Esophagus muscularis mucosa (tissue), 4 donors: Measurements from ENCODE around the gene FAM124A. TPM values are rescaled to one million over a fixed set of nuclear protein-coding genes. Genes with fewer than 3 reads are reported as not detected.
A peak's percentile ranks its signal among the peaks of the same experiment; 100 is the strongest.

ENCODE experiments used
- DNase-seq: peaks from one replicate; pipeline ENCODE4 v3.0.0-alpha.2; 2017; ENCODE audit errors: extremely low spot score
- H3K27ac ChIP-seq, 4 donors: fragments of 200-600 bp; sonication (generic); replicated peaks in 1 of 4; 1 replicate in 3 of 4; 2 replicates in 1 of 4; pipeline ENCODE4 v1.5.1; 2016 to 2019; ENCODE audit warnings: mild to moderate bottlenecking in 1 of 4
- H3K27me3 ChIP-seq, 4 donors: fragments of 200-600 bp; sonication (generic); one replicate each; pipeline versions ENCODE4 v1.5.1 to v1.6.0; 2016 to 2019
- H3K36me3 ChIP-seq, 4 donors: fragments of 200-600 bp; sonication (generic); one replicate each; pipeline ENCODE4 v1.5.1; 2016 to 2019
- H3K4me1 ChIP-seq, 4 donors: fragments of 200-600 bp; sonication (generic); one replicate each; pipeline ENCODE4 v1.5.1; 2016 to 2019
- H3K4me3 ChIP-seq, 4 donors: fragments of 200-600 bp; sonication (generic); 1 replicate in 2 of 4; 2 replicates in 2 of 4; pipeline ENCODE4 v1.5.1; 2016 to 2019; ENCODE audit warnings: mild to moderate bottlenecking in 4 of 4, moderate library complexity in 1 of 4
- H3K9me3 ChIP-seq, 4 donors: fragments of 200-600 bp; sonication (generic); 1 replicate in 3 of 4; 2 replicates in 1 of 4; pipeline ENCODE4 v1.5.1; 2016 to 2019
- EP300 ChIP-seq: sonication (generic); formaldehyde crosslinking; IDR thresholded peaks from one replicate; pipeline ENCODE4 v1.6.1; 2017; ENCODE audit warnings: antibody characterized with exemption
- POLR2A ChIP-seq: fragments of 450-650 bp; IDR thresholded peaks from one replicate; pipeline ENCODE4 v1.6.1; 2017; ENCODE audit warnings: antibody characterized with exemption, moderate library complexity, mild to moderate bottlenecking, low read depth
- POLR2AphosphoS5 ChIP-seq, 2 donors: sonication (generic); formaldehyde crosslinking; IDR thresholded peaks; one replicate each; pipeline ENCODE4 v1.6.1; 2017; ENCODE audit warnings: antibody characterized with exemption in 2 of 2
- WGBS: methylation state at CpG from one replicate; pipeline ENCODE4 v1.1.5; 2018; 5-methylcytosine and 5-hydroxymethylcytosine counted together
- intact Hi-C: fragments of 100-400 bp; cut with DNase I; formaldehyde crosslinking; loops from one replicate; pipeline ENCODE4 v1.15.1; 2023
- total RNA-seq, 4 donors: library from RNA; depleted of rRNA; stranded (reverse); fragments of >200 nt; gene quantifications; one replicate each; pipeline versions ENCODE4 v1.1.0 to v1.2.1, GENCODE V29; 2016
- TF ChIP-seq, protein P1 (sequence below), 3 experiments: fragments of 200-600 bp in 2 of 3; fragments of 450-650 bp in 1 of 3; sonication (generic) in 2 of 3; IDR thresholded peaks; one replicate each; pipeline ENCODE4 v1.5.1; 2017 to 2019; ENCODE audit warnings: antibody characterized with exemption in 3 of 3, mild to moderate bottlenecking in 2 of 3, moderate library complexity in 1 of 3

The FAM124A gene
- total RNA-seq, 4 donors from 2014 or later: 17.0 to 30.3 (median 21.0) TPM

- H3K27ac ChIP-seq: peak overlapping the region in 2 of 4 donors; percentile 20 to 22
- no peak for TF ChIP-seq EP300
- TF ChIP-seq, protein P1, sequence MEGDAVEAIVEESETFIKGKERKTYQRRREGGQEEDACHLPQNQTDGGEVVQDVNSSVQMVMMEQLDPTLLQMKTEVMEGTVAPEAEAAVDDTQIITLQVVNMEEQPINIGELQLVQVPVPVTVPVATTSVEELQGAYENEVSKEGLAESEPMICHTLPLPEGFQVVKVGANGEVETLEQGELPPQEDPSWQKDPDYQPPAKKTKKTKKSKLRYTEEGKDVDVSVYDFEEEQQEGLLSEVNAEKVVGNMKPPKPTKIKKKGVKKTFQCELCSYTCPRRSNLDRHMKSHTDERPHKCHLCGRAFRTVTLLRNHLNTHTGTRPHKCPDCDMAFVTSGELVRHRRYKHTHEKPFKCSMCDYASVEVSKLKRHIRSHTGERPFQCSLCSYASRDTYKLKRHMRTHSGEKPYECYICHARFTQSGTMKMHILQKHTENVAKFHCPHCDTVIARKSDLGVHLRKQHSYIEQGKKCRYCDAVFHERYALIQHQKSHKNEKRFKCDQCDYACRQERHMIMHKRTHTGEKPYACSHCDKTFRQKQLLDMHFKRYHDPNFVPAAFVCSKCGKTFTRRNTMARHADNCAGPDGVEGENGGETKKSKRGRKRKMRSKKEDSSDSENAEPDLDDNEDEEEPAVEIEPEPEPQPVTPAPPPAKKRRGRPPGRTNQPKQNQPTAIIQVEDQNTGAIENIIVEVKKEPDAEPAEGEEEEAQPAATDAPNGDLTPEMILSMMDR (IDR thresholded peaks at IDR 0.05): no peak
- no peak for TF ChIP-seq POLR2A
- TF ChIP-seq POLR2AphosphoS5 (IDR thresholded peaks at IDR 0.05): no peak
- intact Hi-C loops: no loop called here
- WGBS: 85% methylated on average over 7 of the region's 7 CpGs
- H3K27me3 ChIP-seq: no peaks in the 10 kb centered on the region
- H3K4me1 ChIP-seq: peaks cover 22 to 39% (median 34%) of the 10 kb centered on the region in 4 donors
- no peak for DNase-seq
- no peaks in the 10 kb centered on the region for H3K36me3 ChIP-seq
- H3K9me3 ChIP-seq: no peaks in the 10 kb centered on the region
- H3K4me3 ChIP-seq: no peak overlapping the region
Measured at GRCh38 chr13:51270623-51271415, 48.6 kb downstream of the FAM124A start.

DNA sequence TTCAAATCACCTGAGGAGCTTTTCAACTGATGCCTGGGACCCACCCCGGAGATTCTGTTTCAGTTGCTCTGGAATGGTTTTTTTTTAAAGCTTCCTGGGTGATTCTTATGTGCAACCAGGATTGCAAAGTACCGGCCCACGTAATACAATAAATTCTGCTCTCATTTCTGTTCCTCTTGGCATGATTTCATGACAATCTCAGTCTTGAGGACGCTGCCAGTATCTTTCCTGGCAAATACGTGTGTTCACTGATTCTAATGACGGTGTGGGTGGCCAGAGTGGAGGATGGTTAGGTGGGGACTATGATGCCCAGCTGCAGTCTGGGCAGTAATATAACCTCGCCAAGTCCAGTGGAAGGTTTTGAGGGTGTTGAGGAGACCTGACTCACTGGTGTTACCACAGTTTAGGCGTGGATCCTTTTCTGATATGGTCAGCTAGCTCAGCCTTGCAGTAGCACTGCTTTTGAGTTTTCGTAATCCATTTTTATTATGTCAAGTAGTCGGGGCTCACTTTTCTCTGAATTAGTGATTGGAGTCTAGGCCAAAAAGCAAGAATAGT, 49.4 kb downstream of the FAM124A start:
- peak overlapping the region in 2 of 4 donors; percentile 20 to 22 for H3K27ac ChIP-seq
- no peak for TF ChIP-seq POLR2AphosphoS5 (IDR thresholded peaks at IDR 0.05)
- TF ChIP-seq EP300: peak; percentile 33
- no peak for DNase-seq
- H3K9me3 ChIP-seq: no peaks in the 10 kb centered on the region
- H3K4me3 ChIP-seq: no peak overlapping the region
- H3K36me3 ChIP-seq: no peaks in the 10 kb centered on the region
- 70% methylated on average over 10 of the region's 10 CpGs for WGBS
- peaks cover 25 to 45% (median 41%) of the 10 kb centered on the region in 4 donors for H3K4me1 ChIP-seq
- intact Hi-C loops: no loop called here
- H3K27me3 ChIP-seq: no peaks in the 10 kb centered on the region

DNA sequence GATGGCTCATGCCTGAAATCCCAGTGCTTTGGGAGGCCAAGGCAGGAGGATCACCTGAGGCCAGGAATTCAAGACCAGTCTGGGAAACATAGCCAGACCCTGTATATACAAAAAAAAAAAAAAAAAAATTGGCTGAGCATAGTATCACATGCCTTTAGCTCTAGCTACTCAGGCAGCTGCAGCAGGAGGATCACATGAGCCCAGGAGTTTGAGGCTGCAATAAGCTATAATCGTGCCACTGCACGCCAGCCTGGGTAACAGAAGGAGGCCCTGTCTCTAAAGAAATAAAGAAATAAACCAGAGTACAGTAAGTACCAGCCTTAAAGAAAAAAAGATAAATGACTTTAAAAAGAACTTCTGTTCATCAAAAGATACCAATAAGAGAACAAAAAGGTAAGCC, 52.9 kb downstream of the FAM124A start:
- no peaks in the 10 kb centered on the region for H3K9me3 ChIP-seq
- TF ChIP-seq EP300 (no peak), POLR2A (no peak), POLR2AphosphoS5 (IDR thresholded peaks at IDR 0.05) (peak in 1 of 2 donors; percentile 6)
- TF ChIP-seq, protein P1 (IDR thresholded peaks at IDR 0.05): no peak
- peaks cover 0 to 5% (median 0%) of the 10 kb centered on the region in 4 donors for H3K36me3 ChIP-seq
- intact Hi-C loops: no loop called here
- no peak overlapping the region for H3K4me3 ChIP-seq
- peaks cover 19 to 57% (median 48%) of the 10 kb centered on the region in 4 donors for H3K4me1 ChIP-seq
- 63% methylated on average over 2 of the region's 2 CpGs for WGBS
- H3K27ac ChIP-seq: no peak overlapping the region
- no peak for DNase-seq
- no peaks in the 10 kb centered on the region for H3K27me3 ChIP-seq

DNA sequence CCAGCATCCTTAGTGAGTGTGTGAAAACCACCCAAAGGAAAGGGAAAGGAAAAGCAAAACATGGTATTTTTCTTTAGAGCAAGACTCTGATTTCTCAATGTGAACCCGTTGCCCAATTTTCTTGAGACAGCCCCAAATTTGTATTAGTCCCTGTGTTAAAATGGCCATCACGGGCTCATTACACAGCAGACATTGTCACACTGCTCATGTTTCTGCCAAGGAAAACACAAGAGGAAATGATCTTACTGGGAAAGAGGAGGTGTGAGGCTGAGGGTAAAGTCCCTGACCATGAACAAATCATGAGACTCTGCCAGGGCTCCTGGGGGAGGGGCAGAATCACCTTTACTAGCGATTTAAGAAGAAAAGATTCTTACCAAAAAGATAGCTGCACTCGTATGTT, 54.4 kb downstream of the FAM124A start:
- no peaks in the 10 kb centered on the region for H3K9me3 ChIP-seq
- peaks cover 17 to 43% (median 35%) of the 10 kb centered on the region in 4 donors for H3K4me1 ChIP-seq
- H3K27ac ChIP-seq: no peak overlapping the region
- TF ChIP-seq POLR2AphosphoS5 (IDR thresholded peaks at IDR 0.05) (no peak), EP300 (no peak), POLR2A (no peak)
- TF ChIP-seq, protein P1 (IDR thresholded peaks at IDR 0.05): no peak
- peaks cover 7 to 21% (median 9%) of the 10 kb centered on the region in 4 donors for H3K36me3 ChIP-seq
- H3K4me3 ChIP-seq: no peak overlapping the region
- intact Hi-C loops: no loop called here
- WGBS: 60% methylated on average over 4 of the region's 4 CpGs
- no peaks in the 10 kb centered on the region for H3K27me3 ChIP-seq
- no peak for DNase-seq

GRCh38 chr13:51277928-51278327, 55.7 kb downstream of the FAM124A start:
- H3K27me3 ChIP-seq: no peaks in the 10 kb centered on the region
- no peak for DNase-seq
- H3K9me3 ChIP-seq: no peaks in the 10 kb centered on the region
- intact Hi-C loops: no loop called here
- H3K36me3 ChIP-seq: peaks cover 7 to 28% (median 9%) of the 10 kb centered on the region in 4 donors
- no peak overlapping the region for H3K4me3 ChIP-seq
- H3K4me1 ChIP-seq: peaks cover 19 to 45% (median 35%) of the 10 kb centered on the region in 4 donors
- 47% methylated on average over 4 of the region's 4 CpGs for WGBS
- TF ChIP-seq, protein P1 (IDR thresholded peaks at IDR 0.05): peak in 1 of 3 experiments; percentile 2
- no peak for TF ChIP-seq EP300
- H3K27ac ChIP-seq: peak overlapping the region in 3 of 4 donors; percentile 28 to 55 (median 51)
